HL-60 (cell line): ENCODE results near the gene SSRP1.

Experiments
- DNase-seq, 2 experiments: peaks; one replicate each; pipeline ENCODE4 v3.0.0-alpha.2; 2010 to 2020; ENCODE audit warnings: low read depth in 1 of 2, low spot score in 1 of 2
- H3K27ac ChIP-seq: fragments of 250-450 bp; sonication (Bioruptor Pico); replicated peaks from 2 replicates; pipeline ENCODE4 v1.5.1; 2020; ENCODE audit warnings: mild to moderate bottlenecking, moderate library complexity
- H3K27me3 ChIP-seq: fragments of 250-450 bp; sonication (Bioruptor Pico); 2 replicates; pipeline ENCODE4 v1.5.1; 2021; ENCODE audit warnings: mild to moderate bottlenecking, moderate library complexity; ENCODE audit not compliant: insufficient read depth, poor library complexity, severe bottlenecking
- H3K4me3 ChIP-seq: replicated peaks from 2 replicates; pipeline ENCODE4 v1.5.1; 2011; ENCODE audit warnings: mild to moderate bottlenecking, control low read depth, low read length; ENCODE audit not compliant: insufficient read depth
- CTCF ChIP-seq: IDR thresholded peaks from one replicate; pipeline ENCODE4 v1.5.1; 2011; ENCODE audit warnings: low read length, control low read depth, inconsistent platforms; ENCODE audit not compliant: insufficient read depth
- GABPA ChIP-seq: IDR thresholded peaks from 2 replicates; pipeline ENCODE4 v1.6.1; 2012; ENCODE audit warnings: low read depth
- POLR2AphosphoS5 ChIP-seq: IDR thresholded peaks from 2 replicates; pipeline ENCODE4 v1.6.1; 2012; ENCODE audit warnings: low read depth
- REST ChIP-seq: IDR thresholded peaks from 2 replicates; pipeline ENCODE4 v1.6.1; 2012; ENCODE audit warnings: low read depth; ENCODE audit not compliant: insufficient replicate concordance
- SPI1 ChIP-seq: IDR thresholded peaks from 2 replicates; pipeline ENCODE4 v1.6.1; 2012; ENCODE audit warnings: low read depth, mild to moderate bottlenecking, borderline replicate concordance

SSRP1 gene

GRCh38 chr11:57332694-57333440, 2.8 kb downstream of the SSRP1 start:
- TF ChIP-seq GABPA (no peak), POLR2AphosphoS5 (no peak), CTCF (no peak), REST (no peak), SPI1 (no peak)
- Histone ChIP-seq H3K27me3 (no peaks in the 10 kb centered on the region), H3K4me3 (no peak overlapping the region), H3K27ac (no peak overlapping the region)
- no peak for DNase-seq

- no peak for TF ChIP-seq REST
- TF ChIP-seq POLR2AphosphoS5: no peak
- no peak for TF ChIP-seq GABPA
- no peak for TF ChIP-seq CTCF
- no peak for TF ChIP-seq SPI1
- DNase-seq: no peak
- Histone ChIP-seq H3K27me3 (no peaks in the 10 kb centered on the region), H3K27ac (no peak overlapping the region), H3K4me3 (no peak overlapping the region)
Measured at GRCh38 chr11:57331720-57332119, 4.0 kb downstream of the SSRP1 start.

- Histone ChIP-seq H3K27ac (no peak overlapping the region), H3K27me3 (no peaks in the 10 kb centered on the region), H3K4me3 (no peak overlapping the region)
- no peak for DNase-seq
- TF ChIP-seq CTCF: no peak
- no peak for TF ChIP-seq POLR2AphosphoS5
- TF ChIP-seq SPI1: no peak
- TF ChIP-seq REST: no peak
- no peak for TF ChIP-seq GABPA
Measured at GRCh38 chr11:57330029-57330428, 5.7 kb downstream of the SSRP1 start.
